GM12864 (cell line): ENCODE results near the gene APLP1.
"Not testable (repeated sequence)": the region's sequence is repeated elsewhere in the genome, so short reads cannot be mapped to it uniquely, and the experiment has no call there.

Experiments used
- DNase-seq: peaks from one replicate; pipeline ENCODE4 v3.0.0-alpha.2; 2011; ENCODE audit warnings: low read depth
- H3K4me3 ChIP-seq: 2 replicates; pipeline ENCODE4 v1.5.1; 2011; ENCODE audit warnings: mild to moderate bottlenecking, low read depth, low read length, control low read depth
- CTCF ChIP-seq: IDR thresholded peaks from 2 replicates; pipeline ENCODE4 v1.5.1; 2011; ENCODE audit warnings: low read depth, mild to moderate bottlenecking, moderate library complexity, low read length, control low read depth, inconsistent platforms; ENCODE audit errors: missing control alignments

APLP1 gene

DNA sequence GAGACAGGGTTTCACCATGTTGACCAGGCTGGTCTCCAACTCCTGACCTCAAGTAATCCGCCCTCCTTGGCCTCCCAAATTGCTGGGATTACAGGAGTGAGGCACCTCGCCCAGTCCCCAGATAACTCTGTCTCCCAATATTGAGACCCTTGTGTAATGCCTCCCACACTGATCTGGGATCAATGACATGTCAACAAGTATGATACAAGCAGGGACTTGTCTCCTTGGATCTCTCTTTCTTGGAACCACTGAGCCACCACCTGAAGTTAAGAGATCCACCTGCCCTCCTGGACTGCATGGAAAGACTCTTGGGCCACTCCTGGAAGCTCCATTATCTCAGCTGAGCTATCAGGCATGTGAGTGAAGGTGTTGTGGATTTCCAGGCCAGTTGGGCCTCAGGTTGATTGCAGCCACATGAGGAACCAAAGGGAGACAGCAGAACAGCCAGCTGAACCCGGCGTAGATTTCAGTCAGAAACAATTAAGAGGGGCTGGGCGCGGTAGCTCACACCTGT is 16.9 kb downstream of the APLP1 start:
- H3K4me3 ChIP-seq: no peak overlapping the region
- DNase-seq: no peak
- TF ChIP-seq CTCF: no peak

- H3K4me3 ChIP-seq: no peak overlapping the region
- TF ChIP-seq CTCF: no peak
- DNase-seq: no peak
Observed at GRCh38 chr19:35885904-35886303, 17.5 kb downstream of the APLP1 start.

DNA sequence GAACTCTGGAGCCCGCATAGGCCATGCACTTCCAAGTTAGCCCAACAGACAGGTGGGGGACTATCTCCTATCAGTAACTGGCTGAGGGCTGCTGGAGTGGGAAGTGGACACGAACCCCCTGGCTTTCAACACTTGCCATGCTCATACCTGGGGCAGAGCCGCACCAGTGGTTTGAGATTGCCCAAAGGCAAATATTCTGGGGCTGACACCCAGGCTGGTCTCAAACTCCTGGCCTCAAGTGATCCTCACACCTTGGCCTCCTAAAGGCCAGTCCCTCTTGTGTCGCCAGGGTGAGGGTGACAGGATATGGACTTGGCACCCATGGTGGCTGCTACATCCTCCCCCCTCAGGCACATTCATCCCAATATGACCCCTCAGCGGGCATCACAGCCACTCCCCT is 18.8 kb downstream of the APLP1 start:
- TF ChIP-seq CTCF: no peak
- no peak overlapping the region for H3K4me3 ChIP-seq
- DNase-seq: no peak

DNA sequence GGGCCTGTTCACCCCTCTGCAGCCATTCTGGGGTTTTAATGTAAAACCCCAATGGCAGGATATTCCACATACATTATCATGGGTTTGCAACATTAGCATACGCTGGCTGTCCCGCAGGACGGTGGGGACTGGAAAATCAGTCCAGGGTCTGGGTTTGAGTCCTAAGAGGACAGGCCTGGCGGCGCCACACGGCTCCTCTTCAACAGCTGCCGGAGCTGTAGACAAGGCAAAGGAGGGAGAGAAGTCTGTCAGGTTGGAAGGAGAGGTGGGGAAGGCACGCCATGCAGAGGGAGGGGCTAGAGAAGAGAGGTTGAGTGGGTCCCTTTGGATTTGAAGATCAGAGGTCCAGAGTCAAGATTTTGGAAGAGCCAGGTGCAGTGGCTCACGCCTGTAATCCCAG is 20.0 kb downstream of the APLP1 start:
- H3K4me3 ChIP-seq: no peak overlapping the region
- DNase-seq: no peak
- TF ChIP-seq CTCF: no peak

- no peak overlapping the region for H3K4me3 ChIP-seq
- no peak for TF ChIP-seq CTCF
- DNase-seq: no peak
Observed at GRCh38 chr19:35889370-35890112, 21.2 kb downstream of the APLP1 start.

DNA sequence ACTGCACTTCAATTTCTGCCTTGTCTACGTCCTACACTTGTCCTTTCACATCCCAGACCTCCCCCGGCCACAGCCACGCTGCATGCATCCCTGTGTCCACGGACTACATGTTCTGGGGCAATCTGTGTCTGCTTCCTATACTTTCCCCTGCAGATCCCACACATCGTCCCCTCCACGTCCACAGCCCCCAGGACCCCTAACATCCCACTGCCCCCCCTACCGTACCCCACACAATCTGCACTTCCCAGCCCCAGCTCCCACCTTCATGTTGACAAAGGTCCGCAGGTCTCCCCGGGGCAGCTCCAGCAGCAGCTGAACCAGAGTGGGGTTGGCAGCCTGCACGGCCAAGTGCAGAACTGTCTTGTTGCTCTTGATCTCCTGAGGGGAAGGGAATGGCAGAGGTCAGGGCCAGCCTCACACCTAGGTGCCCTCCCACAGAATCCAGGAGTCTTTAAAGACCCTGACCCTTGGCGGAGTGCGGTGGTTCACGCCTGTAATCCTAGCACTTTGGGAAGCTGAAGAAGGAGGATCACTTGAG is 21.8 kb downstream of the APLP1 start:
- TF ChIP-seq CTCF: no peak
- no peak overlapping the region for H3K4me3 ChIP-seq
- no peak for DNase-seq

GRCh38 chr19:35891819-35892218 is 23.4 kb downstream of the APLP1 start:
- DNase-seq, H3K4me3 ChIP-seq: not testable (repeated sequence)
